ENCODE measurements around the gene SCLY.

- no peak for TF ChIP-seq EGR1 (IDR thresholded peaks at IDR 0.05; ENCODE audit: borderline replicate concordance, low read depth, low read length)
- no peak for TF ChIP-seq CTCF (IDR thresholded peaks at IDR 0.05; ENCODE audit: control extremely low read depth in 1 of 3, insufficient read depth in 1 of 3, low read depth in 1 of 3, low read length in 3 of 3)
- TF ChIP-seq POLR2A (IDR thresholded peaks at IDR 0.05; ENCODE audit: control extremely low read depth in 1 of 2, low read depth in 2 of 2, low read length in 2 of 2) = no peak
- TF ChIP-seq RAD21 (IDR thresholded peaks at IDR 0.05 in 1 of 2, conservative IDR thresholded peaks at IDR 0.05 in 1 of 2; ENCODE audit: low read depth in 2 of 2, low read length in 2 of 2) = no peak
- TF ChIP-seq USF2 (IDR thresholded peaks at IDR 0.05; ENCODE audit: low read length) = no peak
- no peak for TF ChIP-seq CHD7 (IDR thresholded peaks at IDR 0.05; ENCODE audit: insufficient replicate concordance, low read length)
- no peak for TF ChIP-seq CEBPB (IDR thresholded peaks at IDR 0.05; ENCODE audit: low read depth, low read length)
- no peak for TF ChIP-seq TCF12 (IDR thresholded peaks at IDR 0.05; ENCODE audit: low read depth, low read length)
- no peak for TF ChIP-seq MAX (IDR thresholded peaks at IDR 0.05)
- TF ChIP-seq CHD1 (IDR thresholded peaks at IDR 0.05; ENCODE audit: low read depth, low read length) = no peak
- no peak for TF ChIP-seq CHD2 (IDR thresholded peaks at IDR 0.05; ENCODE audit: low read length)
- TF ChIP-seq SP2 (IDR thresholded peaks at IDR 0.05; ENCODE audit: low read length) = no peak
- TF ChIP-seq JUN (IDR thresholded peaks at IDR 0.05; ENCODE audit: low read depth, low read length) = no peak
- TF ChIP-seq CREB1 (IDR thresholded peaks at IDR 0.05) = no peak
Observed at GRCh38 chr2:238141541-238142318, 80.9 kb downstream of the SCLY start.
